Measurements from ENCODE around the gene SLC19A1. TPM values are rescaled to one million over a fixed set of nuclear protein-coding genes. Genes with fewer than 3 reads are reported as not detected.

Gene SLC19A1
- total and polyA plus RNA-seq, 4 experiments from 2014 or later = 7.4 to 9.8 (median 8.2) TPM

DNA sequence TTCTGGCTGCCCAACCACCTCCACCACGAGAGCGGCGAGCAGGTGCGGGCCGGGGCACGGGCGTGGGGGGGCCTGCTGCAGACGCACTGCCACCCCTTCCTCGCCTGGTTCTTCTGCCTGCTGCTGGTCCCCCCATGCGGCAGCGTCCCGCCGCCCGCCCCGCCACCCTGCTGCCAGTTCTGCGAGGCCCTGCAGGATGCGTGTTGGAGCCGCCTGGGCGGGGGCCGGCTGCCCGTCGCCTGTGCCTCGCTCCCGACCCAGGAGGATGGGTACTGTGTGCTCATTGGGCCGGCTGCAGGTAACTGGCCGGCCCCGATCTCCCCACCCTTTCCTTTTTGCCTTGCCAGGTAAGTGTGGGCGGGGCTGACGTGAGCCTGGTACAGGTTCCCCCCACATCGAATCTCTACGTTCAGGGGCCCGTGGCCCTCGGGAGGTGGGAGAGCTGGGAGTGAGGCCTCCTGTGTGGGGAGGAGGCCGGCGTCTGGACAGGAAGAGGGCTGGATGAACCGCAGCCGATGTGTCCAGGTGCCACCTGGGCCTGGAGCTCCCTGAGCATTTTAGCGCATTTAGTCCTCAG is 85.6 kb downstream of the SLC19A1 start:
- Mint-ChIP-seq H3K27ac (no peak overlapping the region), H3K9me3 (peaks cover 0 to 7% (median 3%) of the 10 kb centered on the region in 8 donors), H3K4me1 (peaks cover 0 to 6% (median 1%) of the 10 kb centered on the region in 4 donors), H3K4me3 (no peak overlapping the region), H3K36me3 (peaks cover 0 to 4% of the 10 kb centered on the region in 2 donors), H3K27me3 (peaks cover 0 to 2% of the 10 kb centered on the region in 2 donors)
- Histone ChIP-seq H3K36me3 (ENCODE audit: insufficient read depth, low read length) (no peaks in the 10 kb centered on the region), H3K27ac (ENCODE audit: low read depth, low read length) (no peak overlapping the region), H3K4me1 (ENCODE audit: insufficient read depth, low read length) (no peaks in the 10 kb centered on the region), H3K9me3 (ENCODE audit: control insufficient read depth in 1 of 2, low read length in 2 of 2) (no peaks in the 10 kb centered on the region), H3K27me3 (ENCODE audit: insufficient read depth, low read length) (no peaks in the 10 kb centered on the region), H3K4me3 (ENCODE audit: low read length in 2 of 2) (no peak overlapping the region)
- DNase-seq = no peak
- intact Hi-C loops (cut with micrococcal nuclease) = no loop called here
- POLR2A ChIA-PET (ENCODE audit: partially characterized antibody) = no interaction called here
- CTCF ChIA-PET (ENCODE audit: partially characterized antibody) = no interaction called here

DNA sequence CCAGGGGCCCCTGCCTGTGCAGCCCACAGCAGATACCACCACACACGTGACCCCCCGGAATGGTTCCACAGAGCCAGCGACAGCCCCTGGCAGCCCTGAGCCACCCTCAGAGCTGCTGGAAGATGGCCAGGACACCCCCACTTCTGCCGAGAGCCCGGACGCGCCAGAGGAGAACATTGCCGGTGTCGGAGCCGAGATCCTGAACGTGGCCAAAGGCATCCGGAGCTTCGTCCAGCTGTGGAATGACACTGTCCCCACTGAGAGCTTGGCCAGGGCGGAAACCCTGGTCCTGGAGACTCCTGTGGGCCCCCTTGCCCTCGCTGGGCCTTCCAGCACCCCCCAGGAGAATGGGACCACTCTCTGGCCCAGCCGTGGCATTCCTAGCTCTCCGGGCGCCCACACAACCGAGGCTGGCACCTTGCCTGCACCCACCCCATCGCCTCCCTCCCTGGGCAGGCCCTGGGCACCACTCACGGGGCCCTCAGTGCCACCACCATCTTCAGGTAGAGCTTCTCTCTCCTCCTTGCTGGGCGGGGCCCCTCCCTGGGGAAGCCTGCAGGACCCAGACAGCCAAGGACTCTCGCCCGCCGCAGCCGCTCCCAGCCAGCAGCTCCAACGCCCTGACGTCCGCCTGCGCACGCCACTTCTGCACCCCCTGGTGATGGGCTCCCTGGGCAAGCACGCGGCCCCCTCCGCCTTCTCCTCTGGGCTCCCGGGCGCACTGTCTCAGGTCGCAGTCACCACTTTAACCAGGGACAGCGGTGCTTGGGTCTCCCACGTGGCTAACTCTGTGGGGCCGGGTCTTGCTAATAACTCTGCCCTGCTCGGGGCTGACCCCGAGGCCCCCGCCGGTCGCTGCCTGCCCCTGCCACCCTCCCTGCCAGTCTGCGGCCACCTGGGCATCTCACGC is 86.3 kb downstream of the SLC19A1 start:
- ChIA-PET POLR2A (ENCODE audit: partially characterized antibody) (no interaction called here), CTCF (ENCODE audit: partially characterized antibody) (no interaction called here)
- no peaks in the 10 kb centered on the region for H3K4me1 ChIP-seq (ENCODE audit: insufficient read depth, low read length)
- Mint-ChIP-seq H3K27me3 (peaks cover 0 to 2% of the 10 kb centered on the region in 2 donors), H3K4me3 (no peak overlapping the region), H3K4me1 (peaks cover 0 to 6% (median 1%) of the 10 kb centered on the region in 4 donors), H3K9me3 (peaks cover 0 to 2% (median 0%) of the 10 kb centered on the region in 8 donors), H3K36me3 (no peaks in the 10 kb centered on the region), H3K27ac (no peak overlapping the region)
- no peak overlapping the region for H3K27ac ChIP-seq (ENCODE audit: low read depth, low read length)
- DNase-seq = peak in 1 of 5 donors; percentile 13
- H3K27me3 ChIP-seq (ENCODE audit: insufficient read depth, low read length) = no peaks in the 10 kb centered on the region
- intact Hi-C loops (cut with micrococcal nuclease) = no loop called here
- H3K9me3 ChIP-seq (ENCODE audit: control insufficient read depth in 1 of 2, low read length in 2 of 2) = no peaks in the 10 kb centered on the region
- H3K4me3 ChIP-seq (ENCODE audit: low read length in 2 of 2) = no peak overlapping the region
- no peaks in the 10 kb centered on the region for H3K36me3 ChIP-seq (ENCODE audit: insufficient read depth, low read length)

DNA sequence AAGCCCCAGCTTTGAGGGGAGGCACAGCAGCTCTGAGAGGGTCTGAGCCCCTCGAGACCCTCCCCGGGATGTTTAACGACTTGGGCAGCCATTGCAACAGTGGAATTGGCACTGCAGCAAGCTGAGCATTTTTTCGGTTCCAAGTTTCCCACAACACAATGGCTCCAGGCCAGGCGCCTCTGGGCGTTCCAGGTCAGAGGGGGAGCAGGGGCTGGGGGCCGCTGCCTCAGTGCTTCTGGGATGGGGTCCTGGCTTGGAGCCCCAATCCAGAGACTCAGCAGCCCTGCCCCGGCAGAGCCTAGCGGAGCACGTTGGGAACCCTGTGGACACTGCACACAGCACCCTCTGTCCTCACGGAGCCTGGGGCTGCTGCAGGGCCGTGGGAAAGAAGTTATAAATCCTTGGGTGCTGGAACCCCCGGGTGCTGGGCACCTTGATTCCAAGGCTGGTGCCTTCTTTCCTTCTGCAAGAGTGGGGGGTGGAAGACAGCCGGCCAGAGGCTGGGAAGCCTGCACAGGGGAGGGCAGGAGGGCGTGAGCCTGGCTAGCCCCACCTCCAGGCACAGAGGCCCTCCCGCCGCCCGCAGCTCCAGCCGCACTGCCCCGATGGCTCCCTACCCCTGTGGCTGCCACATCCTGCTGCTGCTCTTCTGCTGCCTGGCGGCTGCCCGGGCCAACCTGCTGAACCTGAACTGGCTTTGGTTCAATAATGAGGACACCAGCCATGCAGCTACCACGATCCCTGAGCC is 87.1 kb downstream of the SLC19A1 start:
- no peaks in the 10 kb centered on the region for H3K9me3 ChIP-seq (ENCODE audit: control insufficient read depth in 1 of 2, low read length in 2 of 2)
- intact Hi-C loops (cut with micrococcal nuclease) = no loop called here
- ChIA-PET POLR2A (ENCODE audit: partially characterized antibody) (no interaction called here), CTCF (ENCODE audit: partially characterized antibody) (no interaction called here)
- H3K36me3 Mint-ChIP-seq = no peaks in the 10 kb centered on the region
- no peaks in the 10 kb centered on the region for H3K27me3 Mint-ChIP-seq
- H3K4me3 ChIP-seq (ENCODE audit: low read length in 2 of 2) = no peak overlapping the region
- peaks cover 0 to 6% (median 1%) of the 10 kb centered on the region in 4 donors for H3K4me1 Mint-ChIP-seq
- no peaks in the 10 kb centered on the region for H3K4me1 ChIP-seq (ENCODE audit: insufficient read depth, low read length)
- H3K27me3 ChIP-seq (ENCODE audit: insufficient read depth, low read length) = no peaks in the 10 kb centered on the region
- no peaks in the 10 kb centered on the region for H3K36me3 ChIP-seq (ENCODE audit: insufficient read depth, low read length)
- DNase-seq = no peak
- H3K9me3 Mint-ChIP-seq = peaks cover 0 to 2% (median 0%) of the 10 kb centered on the region in 8 donors
- H3K27ac Mint-ChIP-seq = no peak overlapping the region
- H3K4me3 Mint-ChIP-seq = no peak overlapping the region
- H3K27ac ChIP-seq (ENCODE audit: low read depth, low read length) = no peak overlapping the region

DNA sequence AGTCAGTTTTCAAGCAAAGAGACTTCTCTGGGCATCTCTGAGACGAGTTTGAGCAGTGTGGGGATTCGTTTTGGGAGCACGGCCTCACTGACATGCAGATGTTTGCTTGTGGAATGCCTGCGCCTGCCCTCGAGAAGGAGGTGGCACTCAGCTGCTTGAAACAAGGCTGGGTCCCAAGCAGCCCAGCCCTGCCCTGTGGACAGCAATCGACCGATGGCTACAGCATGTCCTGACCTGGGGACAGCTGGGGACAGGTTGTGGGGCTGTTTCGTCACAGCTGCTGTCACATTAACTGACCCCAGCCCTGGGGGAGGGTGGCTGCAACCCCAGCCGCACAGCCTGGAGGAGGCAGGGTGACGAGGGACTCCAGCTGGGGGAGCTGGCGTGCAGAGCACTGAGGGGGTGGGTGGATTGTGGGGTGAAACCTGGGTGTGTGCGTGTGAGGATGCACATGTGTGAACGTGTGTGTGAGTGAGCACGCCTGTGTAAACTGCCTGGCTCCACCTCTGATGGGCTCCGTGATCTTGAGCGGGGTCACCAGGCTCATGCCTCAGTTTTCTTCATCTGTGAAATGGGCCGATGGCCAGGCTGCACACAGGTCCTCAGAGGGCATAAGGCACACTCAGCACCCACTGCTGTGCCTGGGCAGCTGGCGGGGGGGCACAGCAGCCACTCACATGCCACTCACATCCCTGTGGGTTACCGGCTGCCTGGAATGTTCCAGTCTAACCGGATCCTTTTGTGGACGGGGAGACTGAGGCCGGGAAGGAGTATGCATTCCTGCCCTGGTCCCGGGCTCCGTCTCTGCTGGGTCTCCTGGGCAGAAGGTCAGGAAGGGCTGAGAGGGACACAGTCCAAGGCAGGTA is 87.9 kb downstream of the SLC19A1 start:
- H3K27ac Mint-ChIP-seq = no peak overlapping the region
- no peaks in the 10 kb centered on the region for H3K27me3 Mint-ChIP-seq
- H3K9me3 ChIP-seq (ENCODE audit: control insufficient read depth in 1 of 2, low read length in 2 of 2) = no peaks in the 10 kb centered on the region

DNA sequence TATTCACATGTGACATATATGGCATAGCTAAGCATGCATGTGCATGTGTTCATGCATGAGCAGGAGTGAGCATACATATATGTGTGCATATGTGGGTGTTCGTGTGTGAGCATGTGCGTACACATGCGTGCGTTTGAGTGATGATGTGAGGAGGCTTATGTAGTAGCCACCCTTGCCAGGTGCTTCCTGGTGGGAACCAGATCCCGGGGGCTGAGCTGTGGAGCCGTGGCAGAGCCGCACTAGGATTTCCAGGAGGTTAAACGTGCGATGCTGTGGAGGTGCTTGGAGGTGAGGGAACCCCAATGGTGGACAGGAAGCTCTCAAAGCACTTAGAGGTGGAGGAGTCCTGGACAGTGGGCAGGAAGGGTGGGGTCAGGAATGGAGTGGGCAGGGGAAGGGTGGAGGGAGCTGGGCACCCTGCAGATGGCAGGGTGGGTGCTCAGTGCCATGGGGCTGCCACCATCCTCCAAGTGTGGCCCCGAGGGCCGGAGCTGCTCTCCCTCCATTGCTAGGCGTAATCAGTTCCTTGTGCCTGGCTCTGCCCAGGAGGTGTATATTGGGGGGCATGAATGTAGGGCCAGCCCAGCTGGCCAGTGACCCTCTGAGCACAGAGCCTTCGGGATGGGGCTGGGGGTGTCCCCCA is 88.8 kb downstream of the SLC19A1 start:
- ChIA-PET CTCF (ENCODE audit: partially characterized antibody) (no interaction called here), POLR2A (ENCODE audit: partially characterized antibody) (no interaction called here)
- intact Hi-C loops (cut with micrococcal nuclease) = no loop called here
- Histone ChIP-seq H3K27ac (ENCODE audit: low read depth, low read length) (no peak overlapping the region), H3K9me3 (ENCODE audit: control insufficient read depth in 1 of 2, low read length in 2 of 2) (no peaks in the 10 kb centered on the region), H3K4me1 (ENCODE audit: insufficient read depth, low read length) (no peaks in the 10 kb centered on the region), H3K36me3 (ENCODE audit: insufficient read depth, low read length) (no peaks in the 10 kb centered on the region), H3K27me3 (ENCODE audit: insufficient read depth, low read length) (no peaks in the 10 kb centered on the region), H3K4me3 (ENCODE audit: low read length in 2 of 2) (no peak overlapping the region)
- Mint-ChIP-seq H3K9me3 (peaks cover 0 to 2% (median 0%) of the 10 kb centered on the region in 8 donors), H3K4me1 (peaks cover 0 to 6% (median 1%) of the 10 kb centered on the region in 4 donors), H3K27ac (peak overlapping the region in 2 of 7 donors; percentile 72 to 82), H3K36me3 (no peaks in the 10 kb centered on the region), H3K4me3 (no peak overlapping the region), H3K27me3 (peaks cover 0 to under 1% of the 10 kb centered on the region in 2 donors)
- DNase-seq = peak in 1 of 5 donors; percentile 3

More for the DNA sequence above, 87.9 kb downstream of the SLC19A1 start:
- no peak overlapping the region for H3K27ac ChIP-seq (ENCODE audit: low read depth, low read length)
- ChIA-PET CTCF (ENCODE audit: partially characterized antibody) (no interaction called here), POLR2A (ENCODE audit: partially characterized antibody) (no interaction called here)
- Mint-ChIP-seq H3K4me1 (peaks cover 0 to 6% (median 1%) of the 10 kb centered on the region in 4 donors), H3K36me3 (no peaks in the 10 kb centered on the region), H3K4me3 (no peak overlapping the region), H3K9me3 (peaks cover 0 to 2% (median 0%) of the 10 kb centered on the region in 8 donors)
- no peak overlapping the region for H3K4me3 ChIP-seq (ENCODE audit: low read length in 2 of 2)
- peak in 1 of 5 donors; percentile 29 for DNase-seq
- no peaks in the 10 kb centered on the region for H3K4me1 ChIP-seq (ENCODE audit: insufficient read depth, low read length)
- no peaks in the 10 kb centered on the region for H3K36me3 ChIP-seq (ENCODE audit: insufficient read depth, low read length)
- H3K27me3 ChIP-seq (ENCODE audit: insufficient read depth, low read length) = no peaks in the 10 kb centered on the region
- intact Hi-C loops (cut with micrococcal nuclease) = no loop called here

DNA sequence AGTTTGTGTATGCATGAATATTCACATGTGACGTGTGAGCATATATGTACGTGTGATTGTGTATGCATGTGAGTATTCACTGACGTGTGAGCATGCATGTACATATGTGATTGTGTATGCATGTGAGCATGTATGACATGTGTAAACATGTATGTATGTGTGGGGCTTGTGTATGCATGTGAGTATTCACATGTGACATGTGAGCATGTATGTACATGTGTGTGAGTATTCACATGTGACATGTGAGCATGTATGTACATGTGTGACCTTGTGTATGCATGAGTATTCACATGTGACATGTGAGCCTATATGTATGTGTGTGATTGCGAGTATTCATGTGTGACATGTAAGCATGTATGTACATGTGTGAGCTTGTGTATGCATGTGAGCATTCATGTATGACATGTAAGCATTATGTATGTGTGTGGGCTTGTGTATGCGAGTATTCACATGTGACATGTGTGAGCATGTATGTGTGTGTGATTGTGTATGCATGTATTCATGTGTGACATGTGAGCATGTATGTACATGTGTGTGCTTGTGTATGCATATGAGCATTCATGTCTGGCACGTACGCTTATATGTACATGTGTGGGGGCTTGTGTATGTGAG is 89.4 kb downstream of the SLC19A1 start:
- H3K27ac ChIP-seq (ENCODE audit: low read depth, low read length) = no peak overlapping the region
- Mint-ChIP-seq H3K27ac (peak overlapping the region in 3 of 7 donors; percentile 32 to 82 (median 47)), H3K4me3 (no peak overlapping the region), H3K4me1 (peaks cover 0 to 6% (median 1%) of the 10 kb centered on the region in 4 donors), H3K36me3 (no peaks in the 10 kb centered on the region), H3K9me3 (peaks cover 0 to 2% (median 0%) of the 10 kb centered on the region in 8 donors), H3K27me3 (peaks cover 2 to 5% of the 10 kb centered on the region in 2 donors)
- no peaks in the 10 kb centered on the region for H3K36me3 ChIP-seq (ENCODE audit: insufficient read depth, low read length)
- ChIA-PET CTCF (ENCODE audit: partially characterized antibody) (no interaction called here), POLR2A (ENCODE audit: partially characterized antibody) (no interaction called here)
- intact Hi-C loops (cut with micrococcal nuclease) = no loop called here
- no peaks in the 10 kb centered on the region for H3K9me3 ChIP-seq (ENCODE audit: control insufficient read depth in 1 of 2, low read length in 2 of 2)
- H3K4me3 ChIP-seq (ENCODE audit: low read length in 2 of 2) = no peak overlapping the region
- no peaks in the 10 kb centered on the region for H3K27me3 ChIP-seq (ENCODE audit: insufficient read depth, low read length)
- no peak for DNase-seq
- no peaks in the 10 kb centered on the region for H3K4me1 ChIP-seq (ENCODE audit: insufficient read depth, low read length)
